Vagina (tissue), 2 donors: Measurements from ENCODE around the gene KITLG. TPM values are rescaled to one million over a fixed set of nuclear protein-coding genes. Genes with fewer than 3 reads are reported as not detected.

Source experiments
- DNase-seq, 2 donors: peaks; one replicate each; pipeline ENCODE4 v3.0.0-alpha.2; 2017; ENCODE audit errors: extremely low spot score in 2 of 2
- H3K27ac ChIP-seq: fragments of 200-600 bp; sonication (generic); one replicate; pipeline ENCODE4 v1.5.1; 2019
- H3K27me3 ChIP-seq: fragments of 200-600 bp; sonication (generic); one replicate; pipeline ENCODE4 v1.5.1; 2019
- H3K36me3 ChIP-seq, 2 donors: fragments of 200-600 bp; sonication (generic); one replicate each; pipeline ENCODE4 v1.5.1; 2017 to 2019
- H3K4me1 ChIP-seq: fragments of 200-600 bp; sonication (generic); one replicate; pipeline ENCODE4 v1.5.1; 2019
- H3K4me3 ChIP-seq, 2 donors: fragments of 200-600 bp; sonication (generic); 1 replicate in 1 of 2; 2 replicates in 1 of 2; pipeline ENCODE4 v1.5.1; 2016 to 2019
- H3K9me3 ChIP-seq: fragments of 200-600 bp; sonication (generic); one replicate; pipeline ENCODE4 v1.5.1; 2019
- CTCF ChIP-seq, 3 experiments: fragments of 450-650 bp in 2 of 3; fragments of 200-600 bp in 1 of 3; sonication (generic) in 1 of 3; IDR thresholded peaks; one replicate each; pipeline ENCODE4 v1.5.1; 2017 to 2019; ENCODE audit warnings: antibody characterized with exemption in 3 of 3, mild to moderate bottlenecking in 2 of 3, moderate library complexity in 2 of 3
- POLR2A ChIP-seq, 2 donors: fragments of 450-650 bp; IDR thresholded peaks; one replicate each; pipeline ENCODE4 v1.6.1; 2017; ENCODE audit warnings: antibody characterized with exemption in 2 of 2, mild to moderate bottlenecking in 2 of 2, moderate library complexity in 2 of 2
- POLR2AphosphoS5 ChIP-seq, 2 donors: sonication (generic); formaldehyde crosslinking; IDR thresholded peaks; one replicate each; pipeline ENCODE4 v1.9.0; 2017; ENCODE audit warnings: antibody characterized with exemption in 2 of 2, mild to moderate bottlenecking in 2 of 2, low read depth in 1 of 2; ENCODE audit not compliant: insufficient read depth in 1 of 2
- intact Hi-C: fragments of 100-400 bp; cut with DNase I; formaldehyde crosslinking; loops from one replicate; pipeline ENCODE4 v1.15.1; 2023
- total RNA-seq: library from RNA; depleted of rRNA; stranded (reverse); fragments of >200 nt; gene quantifications from one replicate; pipeline ENCODE4 v1.2.3, GENCODE V29; 2016

The KITLG gene
- total RNA-seq, 1 donor from 2014 or later: 20.4 TPM

GRCh38 chr12:88562151-88562550 lies 18.1 kb downstream of the KITLG start:
- DNase-seq: no peak
- intact Hi-C loops: no loop called here
- Histone ChIP-seq H3K4me1 (peaks cover under 1% of the 10 kb centered on the region), H3K27me3 (no peaks in the 10 kb centered on the region), H3K27ac (no peak overlapping the region), H3K4me3 (no peak overlapping the region), H3K9me3 (no peaks in the 10 kb centered on the region), H3K36me3 (no peaks in the 10 kb centered on the region)
- TF ChIP-seq POLR2AphosphoS5 (IDR thresholded peaks at IDR 0.05; ENCODE audit: insufficient read depth in 1 of 2, low read depth in 1 of 2) (no peak), CTCF (IDR thresholded peaks at IDR 0.05) (no peak), POLR2A (IDR thresholded peaks at IDR 0.05) (no peak)

GRCh38 chr12:88559772-88560171 lies 20.5 kb downstream of the KITLG start:
- Histone ChIP-seq H3K27ac (no peak overlapping the region), H3K27me3 (no peaks in the 10 kb centered on the region), H3K9me3 (no peaks in the 10 kb centered on the region), H3K4me3 (no peak overlapping the region), H3K36me3 (no peaks in the 10 kb centered on the region), H3K4me1 (peaks cover 16% of the 10 kb centered on the region)
- intact Hi-C loops: no loop called here
- no peak for DNase-seq
- TF ChIP-seq CTCF (IDR thresholded peaks at IDR 0.05) (no peak), POLR2AphosphoS5 (IDR thresholded peaks at IDR 0.05; ENCODE audit: insufficient read depth in 1 of 2, low read depth in 1 of 2) (no peak), POLR2A (IDR thresholded peaks at IDR 0.05) (no peak)

- no peak overlapping the region for H3K4me3 ChIP-seq
- intact Hi-C loops: no loop called here
- TF ChIP-seq POLR2AphosphoS5 (IDR thresholded peaks at IDR 0.05; ENCODE audit: insufficient read depth in 1 of 2, low read depth in 1 of 2) (no peak), POLR2A (IDR thresholded peaks at IDR 0.05) (no peak), CTCF (IDR thresholded peaks at IDR 0.05) (no peak)
- no peak overlapping the region for H3K27ac ChIP-seq
- no peaks in the 10 kb centered on the region for H3K9me3 ChIP-seq
- H3K27me3 ChIP-seq: no peaks in the 10 kb centered on the region
- peaks cover 22% of the 10 kb centered on the region for H3K4me1 ChIP-seq
- H3K36me3 ChIP-seq: no peaks in the 10 kb centered on the region
- no peak for DNase-seq
Measured at GRCh38 chr12:88559199-88559598, 21.1 kb downstream of the KITLG start.

- no peak for DNase-seq
Measured at GRCh38 chr12:88558340-88558867, 21.9 kb downstream of the KITLG start.

More at GRCh38 chr12:88558340-88558867, 21.9 kb downstream of the KITLG start:
- Histone ChIP-seq H3K4me3 (no peak overlapping the region), H3K27me3 (no peaks in the 10 kb centered on the region), H3K27ac (no peak overlapping the region), H3K4me1 (peaks cover 30% of the 10 kb centered on the region), H3K36me3 (no peaks in the 10 kb centered on the region), H3K9me3 (no peaks in the 10 kb centered on the region)
- no peak for TF ChIP-seq POLR2A (IDR thresholded peaks at IDR 0.05)
- TF ChIP-seq POLR2AphosphoS5 (IDR thresholded peaks at IDR 0.05; ENCODE audit: insufficient read depth in 1 of 2, low read depth in 1 of 2): no peak
- no peak for TF ChIP-seq CTCF (IDR thresholded peaks at IDR 0.05)
- intact Hi-C loops: no loop called here
